K562 (cell line): ENCODE data around the gene CNKSR1. TPM values are rescaled to one million over a fixed set of nuclear protein-coding genes. Genes with fewer than 3 reads are reported as not detected.

Experiments used
- CREBBP ChIP-seq: IDR thresholded peaks from one replicate; pipeline ENCODE4 v1.6.1; 2012; ENCODE audit warnings: low read depth, mild to moderate bottlenecking, control low read depth, inconsistent platforms, low read length
- FIP1L1 ChIP-seq: fragments of 200-400 bp; formaldehyde crosslinking; IDR thresholded peaks from 2 replicates; pipeline ENCODE4 v1.6.1; 2018; ENCODE audit warnings: mild to moderate bottlenecking, low read depth, low read length; ENCODE audit not compliant: poor library complexity, severe bottlenecking
- FOSL1 ChIP-seq: fragments of 200-800 bp; sonication (Bioruptor generic); conservative IDR thresholded peaks from 2 replicates; pipeline ENCODE4 v1.6.1; 2016; ENCODE audit warnings: missing genetic modification characterization, missing compliant biosample characterization
- FOXJ2 ChIP-seq: fragments of 200-800 bp; sonication (Bioruptor generic); IDR thresholded peaks from 2 replicates; pipeline ENCODE4 v1.6.1; 2016; ENCODE audit warnings: missing genetic modification characterization, missing compliant biosample characterization
- PPARD ChIP-seq: fragments of 250-450 bp; sonication (Bioruptor Pico); IDR thresholded peaks from 2 replicates; pipeline ENCODE4 v1.8.0; 2022; ENCODE audit warnings: inconsistent platforms, mild to moderate bottlenecking, moderate library complexity
- PTBP1 ChIP-seq: fragments of 200-400 bp; formaldehyde crosslinking; IDR thresholded peaks from 2 replicates; pipeline ENCODE4 v1.6.1; 2017; ENCODE audit warnings: low read depth, low read length
- STAG1 ChIP-seq: sonication (generic); formaldehyde crosslinking; IDR thresholded peaks from 2 replicates; pipeline ENCODE4 v1.5.0; 2020; ENCODE audit warnings: missing genetic modification reagents, borderline replicate concordance
- TAL1 ChIP-seq: fragments of 450-650 bp; IDR thresholded peaks from 2 replicates; pipeline ENCODE4 v1.6.1; 2016; ENCODE audit warnings: mild to moderate bottlenecking
- ZBTB7A ChIP-seq: IDR thresholded peaks from 2 replicates; pipeline ENCODE4 v1.6.1; 2011; ENCODE audit warnings: low read depth, mild to moderate bottlenecking, low read length, moderate library complexity, borderline replicate concordance; ENCODE audit not compliant: control insufficient read depth
- ZNF408 ChIP-seq: fragments of 250-450 bp; sonication (Bioruptor Pico); IDR thresholded peaks from 2 replicates; pipeline ENCODE4 v1.4.0; 2020; ENCODE audit warnings: low read depth, mild to moderate bottlenecking, moderate library complexity
- ZNF583 ChIP-seq: fragments of 250-450 bp; sonication (Bioruptor Pico); IDR thresholded peaks from 2 replicates; pipeline ENCODE4 v1.4.0; 2020
- ZNF75A ChIP-seq: fragments of 450-650 bp; formaldehyde crosslinking; IDR thresholded peaks from 2 replicates; pipeline ENCODE4 v1.4.0; 2020; ENCODE audit warnings: mild to moderate bottlenecking
- polyA plus RNA-seq, 8 experiments: library from polyadenylated mRNA; depleted of rRNA in 4 of 8; stranded (reverse) in 5 of 8; unstranded in 3 of 8; fragments of >200 nt; fragmentation: Nextera tagmentation in 2 of 8; fragmentation: Illumina TruSeq in 1 of 8; extraction: Ambion mirVana in 2 of 8; extraction: Trizol in 1 of 8; gene quantifications; 2 replicates each; pipeline versions ENCODE4 v1.2.1 to v1.2.3, GENCODE V29; 2011 to 2014; ENCODE audit warnings: inconsistent platforms in 1 of 8, missing spikeins in 1 of 8
- total RNA-seq, 7 experiments: library from RNA; depleted of rRNA in 6 of 7; stranded (reverse); fragments of >200 nt in 6 of 7; fragmentation: Illumina TruSeq in 2 of 7; extraction: Trizol in 2 of 7; gene quantifications; 2 replicates each; pipeline versions ENCODE4 v1.2.1 to v1.2.3, GENCODE V29; 2011 to 2021; ENCODE audit warnings: low replicate concordance in 1 of 7
- TF ChIP-seq, protein P1 (sequence below): fragments of 250-450 bp; sonication (Bioruptor Pico); IDR thresholded peaks from 2 replicates; pipeline ENCODE4 v1.8.0; 2022; ENCODE audit warnings: inconsistent platforms
- TF ChIP-seq, protein P2 (sequence below): fragments of 450-650 bp; IDR thresholded peaks from 2 replicates; pipeline ENCODE4 v1.7.1; 2018; ENCODE audit warnings: mild to moderate bottlenecking, low read depth; ENCODE audit not compliant: partially characterized antibody
- TF ChIP-seq, protein P3 (sequence below): fragments of 450-650 bp; IDR thresholded peaks from 2 replicates; pipeline ENCODE4 v1.6.1; 2017; ENCODE audit warnings: antibody characterized with exemption, mild to moderate bottlenecking
- TF ChIP-seq, protein P4 (sequence below): sonication (generic); formaldehyde crosslinking; IDR thresholded peaks from 2 replicates; pipeline ENCODE4 v1.8.1; 2023; ENCODE audit warnings: mild to moderate bottlenecking, missing genetic modification reagents

CNKSR1 gene
- total and polyA plus RNA-seq, 9 of the 15 experiments (the other 6 are each of a cell fraction or from before 2014, with no cell fraction given), result 0.03 to 2.8 (median 1.1) TPM

DNA sequence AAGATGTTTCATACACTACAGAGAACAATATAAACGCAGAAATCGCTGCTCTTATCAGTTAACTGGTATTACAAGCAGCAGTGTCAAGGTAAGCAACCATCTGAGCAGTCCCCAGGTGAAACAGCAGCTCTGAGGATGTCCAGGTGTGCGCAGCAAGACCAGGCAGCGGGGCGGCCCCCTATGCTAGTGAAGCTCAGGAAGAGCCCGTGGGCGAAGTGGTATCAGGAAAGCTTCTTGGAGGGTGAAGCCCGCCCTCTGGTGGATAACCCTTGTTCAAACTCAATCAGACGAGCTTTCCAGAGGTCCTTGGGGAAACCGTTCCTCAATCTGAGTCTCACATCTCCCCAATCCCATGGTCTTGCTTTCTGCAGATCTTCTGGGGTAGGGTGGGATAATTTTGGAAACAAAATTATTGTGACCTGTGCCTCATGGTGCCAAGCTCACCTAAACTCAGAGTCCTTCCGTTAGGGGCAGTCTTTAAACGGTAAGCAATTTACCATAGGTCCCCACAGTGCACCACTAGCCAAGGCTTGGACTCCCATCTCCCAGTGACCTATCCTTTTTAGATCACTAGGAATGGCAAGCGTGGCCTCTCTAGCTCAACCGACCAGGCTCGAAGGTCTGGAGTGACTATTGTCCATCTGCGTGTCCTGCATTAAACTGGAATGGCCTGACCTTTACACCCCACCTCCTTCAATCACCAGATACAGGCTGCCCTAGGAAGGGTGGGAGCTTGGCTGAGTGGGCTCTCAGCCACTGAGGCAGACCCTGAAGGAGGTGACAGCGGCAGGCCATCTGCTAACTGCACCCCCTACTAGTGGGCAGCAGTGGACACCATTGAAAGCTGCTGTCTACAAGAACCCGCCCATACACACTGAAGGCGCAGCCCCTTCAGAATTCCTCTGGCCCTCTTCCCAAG is 32.0 kb upstream of the CNKSR1 start (continued):
- TF ChIP-seq, protein P1, sequence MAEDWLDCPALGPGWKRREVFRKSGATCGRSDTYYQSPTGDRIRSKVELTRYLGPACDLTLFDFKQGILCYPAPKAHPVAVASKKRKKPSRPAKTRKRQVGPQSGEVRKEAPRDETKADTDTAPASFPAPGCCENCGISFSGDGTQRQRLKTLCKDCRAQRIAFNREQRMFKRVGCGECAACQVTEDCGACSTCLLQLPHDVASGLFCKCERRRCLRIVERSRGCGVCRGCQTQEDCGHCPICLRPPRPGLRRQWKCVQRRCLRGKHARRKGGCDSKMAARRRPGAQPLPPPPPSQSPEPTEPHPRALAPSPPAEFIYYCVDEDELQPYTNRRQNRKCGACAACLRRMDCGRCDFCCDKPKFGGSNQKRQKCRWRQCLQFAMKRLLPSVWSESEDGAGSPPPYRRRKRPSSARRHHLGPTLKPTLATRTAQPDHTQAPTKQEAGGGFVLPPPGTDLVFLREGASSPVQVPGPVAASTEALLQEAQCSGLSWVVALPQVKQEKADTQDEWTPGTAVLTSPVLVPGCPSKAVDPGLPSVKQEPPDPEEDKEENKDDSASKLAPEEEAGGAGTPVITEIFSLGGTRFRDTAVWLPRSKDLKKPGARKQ (CRISPR knock-in tag), result no peak; the same call in 1 of the 2 replicates
- TF ChIP-seq ZNF408 (CRISPR knock-in tag), result no peak
- no peak for TF ChIP-seq FIP1L1
- peak; percentile 35; the same call in 1 of the 2 replicates for TF ChIP-seq ZBTB7A
- no peak for TF ChIP-seq PTBP1
- TF ChIP-seq ZNF75A, result no peak
- no peak for TF ChIP-seq FOXJ2 (tag)
- no peak for TF ChIP-seq TAL1
- TF ChIP-seq, protein P2, sequence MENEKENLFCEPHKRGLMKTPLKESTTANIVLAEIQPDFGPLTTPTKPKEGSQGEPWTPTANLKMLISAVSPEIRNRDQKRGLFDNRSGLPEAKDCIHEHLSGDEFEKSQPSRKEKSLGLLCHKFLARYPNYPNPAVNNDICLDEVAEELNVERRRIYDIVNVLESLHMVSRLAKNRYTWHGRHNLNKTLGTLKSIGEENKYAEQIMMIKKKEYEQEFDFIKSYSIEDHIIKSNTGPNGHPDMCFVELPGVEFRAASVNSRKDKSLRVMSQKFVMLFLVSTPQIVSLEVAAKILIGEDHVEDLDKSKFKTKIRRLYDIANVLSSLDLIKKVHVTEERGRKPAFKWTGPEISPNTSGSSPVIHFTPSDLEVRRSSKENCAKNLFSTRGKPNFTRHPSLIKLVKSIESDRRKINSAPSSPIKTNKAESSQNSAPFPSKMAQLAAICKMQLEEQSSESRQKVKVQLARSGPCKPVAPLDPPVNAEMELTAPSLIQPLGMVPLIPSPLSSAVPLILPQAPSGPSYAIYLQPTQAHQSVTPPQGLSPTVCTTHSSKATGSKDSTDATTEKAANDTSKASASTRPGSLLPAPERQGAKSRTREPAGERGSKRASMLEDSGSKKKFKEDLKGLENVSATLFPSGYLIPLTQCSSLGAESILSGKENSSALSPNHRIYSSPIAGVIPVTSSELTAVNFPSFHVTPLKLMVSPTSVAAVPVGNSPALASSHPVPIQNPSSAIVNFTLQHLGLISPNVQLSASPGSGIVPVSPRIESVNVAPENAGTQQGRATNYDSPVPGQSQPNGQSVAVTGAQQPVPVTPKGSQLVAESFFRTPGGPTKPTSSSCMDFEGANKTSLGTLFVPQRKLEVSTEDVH, result no peak
- no peak for TF ChIP-seq ZNF583
- TF ChIP-seq, protein P3, sequence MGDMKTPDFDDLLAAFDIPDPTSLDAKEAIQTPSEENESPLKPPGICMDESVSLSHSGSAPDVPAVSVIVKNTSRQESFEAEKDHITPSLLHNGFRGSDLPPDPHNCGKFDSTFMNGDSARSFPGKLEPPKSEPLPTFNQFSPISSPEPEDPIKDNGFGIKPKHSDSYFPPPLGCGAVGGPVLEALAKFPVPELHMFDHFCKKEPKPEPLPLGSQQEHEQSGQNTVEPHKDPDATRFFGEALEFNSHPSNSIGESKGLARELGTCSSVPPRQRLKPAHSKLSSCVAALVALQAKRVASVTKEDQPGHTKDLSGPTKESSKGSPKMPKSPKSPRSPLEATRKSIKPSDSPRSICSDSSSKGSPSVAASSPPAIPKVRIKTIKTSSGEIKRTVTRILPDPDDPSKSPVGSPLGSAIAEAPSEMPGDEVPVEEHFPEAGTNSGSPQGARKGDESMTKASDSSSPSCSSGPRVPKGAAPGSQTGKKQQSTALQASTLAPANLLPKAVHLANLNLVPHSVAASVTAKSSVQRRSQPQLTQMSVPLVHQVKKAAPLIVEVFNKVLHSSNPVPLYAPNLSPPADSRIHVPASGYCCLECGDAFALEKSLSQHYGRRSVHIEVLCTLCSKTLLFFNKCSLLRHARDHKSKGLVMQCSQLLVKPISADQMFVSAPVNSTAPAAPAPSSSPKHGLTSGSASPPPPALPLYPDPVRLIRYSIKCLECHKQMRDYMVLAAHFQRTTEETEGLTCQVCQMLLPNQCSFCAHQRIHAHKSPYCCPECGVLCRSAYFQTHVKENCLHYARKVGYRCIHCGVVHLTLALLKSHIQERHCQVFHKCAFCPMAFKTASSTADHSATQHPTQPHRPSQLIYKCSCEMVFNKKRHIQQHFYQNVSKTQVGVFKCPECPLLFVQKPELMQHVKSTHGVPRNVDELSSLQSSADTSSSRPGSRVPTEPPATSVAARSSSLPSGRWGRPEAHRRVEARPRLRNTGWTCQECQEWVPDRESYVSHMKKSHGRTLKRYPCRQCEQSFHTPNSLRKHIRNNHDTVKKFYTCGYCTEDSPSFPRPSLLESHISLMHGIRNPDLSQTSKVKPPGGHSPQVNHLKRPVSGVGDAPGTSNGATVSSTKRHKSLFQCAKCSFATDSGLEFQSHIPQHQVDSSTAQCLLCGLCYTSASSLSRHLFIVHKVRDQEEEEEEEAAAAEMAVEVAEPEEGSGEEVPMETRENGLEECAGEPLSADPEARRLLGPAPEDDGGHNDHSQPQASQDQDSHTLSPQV, result peak; percentile 81
- TF ChIP-seq PPARD (CRISPR knock-in tag), result no peak
- no peak for TF ChIP-seq CREBBP
- TF ChIP-seq STAG1, result peak; percentile 65; the same call in 1 of the 2 replicates
- peak; percentile 23; the same call in 1 of the 2 replicates for TF ChIP-seq FOSL1
- TF ChIP-seq, protein P4, sequence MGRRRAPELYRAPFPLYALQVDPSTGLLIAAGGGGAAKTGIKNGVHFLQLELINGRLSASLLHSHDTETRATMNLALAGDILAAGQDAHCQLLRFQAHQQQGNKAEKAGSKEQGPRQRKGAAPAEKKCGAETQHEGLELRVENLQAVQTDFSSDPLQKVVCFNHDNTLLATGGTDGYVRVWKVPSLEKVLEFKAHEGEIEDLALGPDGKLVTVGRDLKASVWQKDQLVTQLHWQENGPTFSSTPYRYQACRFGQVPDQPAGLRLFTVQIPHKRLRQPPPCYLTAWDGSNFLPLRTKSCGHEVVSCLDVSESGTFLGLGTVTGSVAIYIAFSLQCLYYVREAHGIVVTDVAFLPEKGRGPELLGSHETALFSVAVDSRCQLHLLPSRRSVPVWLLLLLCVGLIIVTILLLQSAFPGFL (CRISPR knock-in tag), result peak; percentile 99
